ENCODE data around the gene FBXL22.

FBXL22 gene

GRCh38 chr15:63575312-63575711 is 21.9 kb upstream of the FBXL22 start:
- no peak overlapping the region for H3K4me3 ChIP-seq (ENCODE audit: low read depth, low read length)
- TF ChIP-seq CTCF (IDR thresholded peaks at IDR 0.05; ENCODE audit: borderline replicate concordance, insufficient read depth, low read depth, low read length) = no peak

- H3K4me3 ChIP-seq (ENCODE audit: low read depth, low read length) = no peak overlapping the region
- no peak for TF ChIP-seq CTCF (IDR thresholded peaks at IDR 0.05; ENCODE audit: borderline replicate concordance, insufficient read depth, low read depth, low read length)
Measured at GRCh38 chr15:63576441-63576840, 20.7 kb upstream of the FBXL22 start.

- no peak for TF ChIP-seq CTCF (IDR thresholded peaks at IDR 0.05; ENCODE audit: borderline replicate concordance, insufficient read depth, low read depth, low read length)
- H3K4me3 ChIP-seq (ENCODE audit: low read depth, low read length) = no peak overlapping the region
Measured at GRCh38 chr15:63582179-63582578, 15.0 kb upstream of the FBXL22 start.

GRCh38 chr15:63582718-63583426 is 14.3 kb upstream of the FBXL22 start:
- no peak overlapping the region for H3K4me3 ChIP-seq (ENCODE audit: low read depth, low read length)
- TF ChIP-seq CTCF (IDR thresholded peaks at IDR 0.05; ENCODE audit: borderline replicate concordance, insufficient read depth, low read depth, low read length) = no peak

GRCh38 chr15:63586790-63587189 is 10.4 kb upstream of the FBXL22 start:
- TF ChIP-seq CTCF (IDR thresholded peaks at IDR 0.05; ENCODE audit: borderline replicate concordance, insufficient read depth, low read depth, low read length) = no peak
- no peak overlapping the region for H3K4me3 ChIP-seq (ENCODE audit: low read depth, low read length)

GRCh38 chr15:63587527-63587926 is 9.7 kb upstream of the FBXL22 start:
- no peak for TF ChIP-seq CTCF (IDR thresholded peaks at IDR 0.05; ENCODE audit: borderline replicate concordance, insufficient read depth, low read depth, low read length)
- no peak overlapping the region for H3K4me3 ChIP-seq (ENCODE audit: low read depth, low read length)

GRCh38 chr15:63588826-63589225 is 8.4 kb upstream of the FBXL22 start:
- no peak overlapping the region for H3K4me3 ChIP-seq (ENCODE audit: low read depth, low read length)
- no peak for TF ChIP-seq CTCF (IDR thresholded peaks at IDR 0.05; ENCODE audit: borderline replicate concordance, insufficient read depth, low read depth, low read length)
